Naive thymus-derived CD4-positive, alpha-beta T cell (primary cell): ENCODE measurements around the gene COL5A1. TPM values are rescaled to one million over a fixed set of nuclear protein-coding genes. Genes with fewer than 3 reads are reported as not detected.

Experiments used
- ATAC-seq: fragments of 150-1000 bp; cut with Tn5 transposase; 2 replicates; pipeline ENCODE4 v1.10.0; 2021; ENCODE audit warnings: mild to moderate bottlenecking, moderate library complexity
- CTCF ChIA-PET: fragments of 350-600 bp; sonication (Branson Sonifier 250); formaldehyde crosslinking; loops from one replicate; lab custom pipeline; 2021; ENCODE audit warnings: antibody characterized with exemption; lab: Charles Lee
- POLR2A ChIA-PET: fragments of 350-600 bp; sonication (Branson Sonifier 250); formaldehyde crosslinking; loops from one replicate; lab custom pipeline; 2021; ENCODE audit warnings: antibody characterized with exemption, inconsistent platforms; lab: Charles Lee
- DNase-seq, 9 donors: peaks; one replicate each; pipeline versions ENCODE4 v3.0.0 to v3.0.0-alpha.2; 2020 to 2022; ENCODE audit warnings: mixed read lengths in 1 of 9
- H3K27ac ChIP-seq: one replicate; pipeline ENCODE4 v1.7.0; 2013; ENCODE audit warnings: mild to moderate bottlenecking, low read depth, low read length, moderate library complexity
- H3K27me3 ChIP-seq, 2 donors: one replicate each; pipeline ENCODE4 v1.7.0; 2013; ENCODE audit warnings: low read length in 2 of 2, mild to moderate bottlenecking in 2 of 2, moderate library complexity in 2 of 2; ENCODE audit not compliant: control insufficient read depth in 2 of 2, insufficient read depth in 2 of 2
- H3K36me3 ChIP-seq, 3 experiments: 1 replicate in 2 of 3; 2 replicates in 1 of 3; pipeline ENCODE4 v1.7.0; 2013; ENCODE audit warnings: low read length in 3 of 3, mild to moderate bottlenecking in 3 of 3, moderate library complexity in 1 of 3; ENCODE audit not compliant: insufficient read depth in 3 of 3, control insufficient read depth in 2 of 3
- H3K4me1 ChIP-seq, 2 donors: one replicate each; pipeline ENCODE4 v1.7.0; 2013; ENCODE audit warnings: low read length in 2 of 2, mild to moderate bottlenecking in 2 of 2, moderate library complexity in 1 of 2; ENCODE audit not compliant: control insufficient read depth in 2 of 2, insufficient read depth in 2 of 2
- H3K4me3 ChIP-seq: 2 replicates; pipeline ENCODE4 v1.7.0; 2013; ENCODE audit warnings: mild to moderate bottlenecking, low read length
- H3K9me3 ChIP-seq, 3 experiments: 1 replicate in 2 of 3; 2 replicates in 1 of 3; pipeline ENCODE4 v1.7.0; 2013; ENCODE audit warnings: low read length in 3 of 3; ENCODE audit not compliant: control insufficient read depth in 2 of 3
- H3K27ac Mint-ChIP-seq, 9 donors: one replicate each; pipeline ENCODE4 v1.8.0; 2020 to 2022; ENCODE audit warnings: mixed read lengths in 9 of 9, mild to moderate bottlenecking in 8 of 9, moderate library complexity in 5 of 9, inconsistent platforms in 2 of 9
- H3K27me3 Mint-ChIP-seq, 5 donors: one replicate each; pipeline ENCODE4 v1.8.0; 2021 to 2022; ENCODE audit warnings: mixed read lengths in 5 of 5, mild to moderate bottlenecking in 1 of 5
- H3K36me3 Mint-ChIP-seq, 5 donors: one replicate each; pipeline ENCODE4 v1.8.0; 2020 to 2022; ENCODE audit warnings: mixed read lengths in 5 of 5, mild to moderate bottlenecking in 3 of 5, inconsistent platforms in 1 of 5
- H3K4me1 Mint-ChIP-seq, 7 donors: one replicate each; pipeline ENCODE4 v1.8.0; 2020 to 2022; ENCODE audit warnings: mixed read lengths in 7 of 7, mild to moderate bottlenecking in 3 of 7, inconsistent platforms in 1 of 7
- H3K4me3 Mint-ChIP-seq, 10 donors: one replicate each; pipeline ENCODE4 v1.8.0; 2020 to 2022; ENCODE audit warnings: mild to moderate bottlenecking in 10 of 10, mixed read lengths in 10 of 10, moderate library complexity in 6 of 10, inconsistent platforms in 2 of 10
- H3K9me3 Mint-ChIP-seq, 11 donors: one replicate each; pipeline ENCODE4 v1.8.0; 2020 to 2022; ENCODE audit warnings: mixed read lengths in 11 of 11, mild to moderate bottlenecking in 4 of 11, inconsistent platforms in 1 of 11, moderate library complexity in 1 of 11
- intact Hi-C, 2 donors: fragments of 100-400 bp; cut with micrococcal nuclease; formaldehyde crosslinking; loops; one replicate each; pipeline ENCODE4 v1.15.1; 2023
- polyA plus RNA-seq, 2 donors: library from polyadenylated mRNA; unstranded; fragments of 300-500 nt; fragmentation: Illumina TruSeq; gene quantifications; one replicate each; pipeline ENCODE4 v1.2.3, GENCODE V29; 2021
- total RNA-seq, 6 experiments: library from RNA in 5 of 6; stranded (reverse) in 5 of 6; gene quantifications; 1 replicate in 5 of 6; 2 replicates in 1 of 6; pipeline ENCODE4 v1.2.3 and lab custom pipeline; 2021 to 2026

The COL5A1 gene
- total and polyA plus RNA-seq, 7 experiments from 2014 or later, result 0.16 to 0.56 (median 0.24) TPM; not detected in 2

- Histone ChIP-seq H3K36me3 (no peaks in the 10 kb centered on the region), H3K9me3 (no peaks in the 10 kb centered on the region), H3K4me3 (no peak overlapping the region), H3K4me1 (no peaks in the 10 kb centered on the region), H3K27ac (no peak overlapping the region), H3K27me3 (no peaks in the 10 kb centered on the region)
- ATAC-seq (no peak), DNase-seq (no peak)
- Mint-ChIP-seq H3K36me3 (no peaks in the 10 kb centered on the region), H3K27me3 (peaks cover 0 to 4% (median 0%) of the 10 kb centered on the region in 5 donors), H3K4me1 (peaks cover 0 to 2% (median 0%) of the 10 kb centered on the region in 7 donors), H3K4me3 (no peak overlapping the region), H3K9me3 (peaks cover 0 to 2% (median 0%) of the 10 kb centered on the region in 11 donors), H3K27ac (no peak overlapping the region)
- intact Hi-C loops, result no loop called here
- POLR2A ChIA-PET, result no interaction called here
- CTCF ChIA-PET, result no interaction called here
Observed at GRCh38 chr9:134630861-134631260, 10.7 kb upstream of the COL5A1 start.

- Mint-ChIP-seq H3K4me3 (no peak overlapping the region), H3K27ac (no peak overlapping the region), H3K9me3 (peaks cover 0 to 2% (median 0%) of the 10 kb centered on the region in 11 donors), H3K36me3 (no peaks in the 10 kb centered on the region), H3K27me3 (peaks cover 0 to 4% (median 0%) of the 10 kb centered on the region in 5 donors), H3K4me1 (peaks cover 0 to 2% (median 0%) of the 10 kb centered on the region in 7 donors)
- CTCF ChIA-PET, result no interaction called here
- H3K27me3 ChIP-seq, result no peaks in the 10 kb centered on the region
- H3K36me3 ChIP-seq, result no peaks in the 10 kb centered on the region
- H3K4me3 ChIP-seq, result no peak overlapping the region
- no peaks in the 10 kb centered on the region for H3K9me3 ChIP-seq
- H3K27ac ChIP-seq, result no peak overlapping the region
- ATAC-seq (no peak), DNase-seq (no peak)
- intact Hi-C loops, result no loop called here
- H3K4me1 ChIP-seq, result no peaks in the 10 kb centered on the region
- POLR2A ChIA-PET, result no interaction called here
Observed at GRCh38 chr9:134631881-134632280, 9.7 kb upstream of the COL5A1 start.

GRCh38 chr9:134632329-134632728 is 9.3 kb upstream of the COL5A1 start:
- no peaks in the 10 kb centered on the region for H3K9me3 ChIP-seq
- Mint-ChIP-seq H3K9me3 (peaks cover 0 to 2% (median 0%) of the 10 kb centered on the region in 11 donors), H3K27me3 (peaks cover 0 to 4% (median 0%) of the 10 kb centered on the region in 5 donors), H3K4me1 (peaks cover 0 to 2% (median 0%) of the 10 kb centered on the region in 7 donors), H3K27ac (no peak overlapping the region), H3K4me3 (no peak overlapping the region), H3K36me3 (no peaks in the 10 kb centered on the region)
- H3K4me1 ChIP-seq, result no peaks in the 10 kb centered on the region
- no peaks in the 10 kb centered on the region for H3K36me3 ChIP-seq
- POLR2A ChIA-PET, result no interaction called here
- CTCF ChIA-PET, result no interaction called here
- H3K4me3 ChIP-seq, result no peak overlapping the region
- H3K27me3 ChIP-seq, result no peaks in the 10 kb centered on the region
- DNase-seq, result no peak
- no peak for ATAC-seq
- no peak overlapping the region for H3K27ac ChIP-seq
- intact Hi-C loops, result no loop called here

GRCh38 chr9:134633362-134634142 is 8.1 kb upstream of the COL5A1 start:
- Mint-ChIP-seq H3K27ac (no peak overlapping the region), H3K27me3 (peaks cover 0 to 4% (median 0%) of the 10 kb centered on the region in 5 donors), H3K36me3 (no peaks in the 10 kb centered on the region), H3K4me3 (no peak overlapping the region), H3K9me3 (peaks cover 0 to 2% (median 0%) of the 10 kb centered on the region in 11 donors), H3K4me1 (peaks cover 0 to 2% (median 0%) of the 10 kb centered on the region in 7 donors)
- no peaks in the 10 kb centered on the region for H3K4me1 ChIP-seq
- no peaks in the 10 kb centered on the region for H3K9me3 ChIP-seq
- no peak overlapping the region for H3K27ac ChIP-seq
- ATAC-seq (no peak), DNase-seq (no peak)
- no peak overlapping the region for H3K4me3 ChIP-seq
- H3K36me3 ChIP-seq, result no peaks in the 10 kb centered on the region
- intact Hi-C loops, result no loop called here
- ChIA-PET POLR2A (no interaction called here), CTCF (no interaction called here)
- H3K27me3 ChIP-seq, result no peaks in the 10 kb centered on the region

- intact Hi-C loops, result no loop called here
- Histone ChIP-seq H3K4me3 (no peak overlapping the region), H3K27ac (no peak overlapping the region), H3K36me3 (no peaks in the 10 kb centered on the region), H3K27me3 (no peaks in the 10 kb centered on the region), H3K4me1 (no peaks in the 10 kb centered on the region), H3K9me3 (no peaks in the 10 kb centered on the region)
- peaks cover 0 to 2% (median 0%) of the 10 kb centered on the region in 11 donors for H3K9me3 Mint-ChIP-seq
- no peak for ATAC-seq
- peaks cover 0 to 2% (median 0%) of the 10 kb centered on the region in 7 donors for H3K4me1 Mint-ChIP-seq
- H3K4me3 Mint-ChIP-seq, result no peak overlapping the region
- peaks cover 0 to 9% (median 0%) of the 10 kb centered on the region in 5 donors for H3K27me3 Mint-ChIP-seq
- H3K36me3 Mint-ChIP-seq, result no peaks in the 10 kb centered on the region
- ChIA-PET CTCF (no interaction called here), POLR2A (no interaction called here)
- H3K27ac Mint-ChIP-seq, result no peak overlapping the region
- no peak for DNase-seq
Observed at GRCh38 chr9:134634176-134634575, 7.4 kb upstream of the COL5A1 start.

GRCh38 chr9:134634667-134635230 is 6.9 kb upstream of the COL5A1 start:
- no peak overlapping the region for H3K4me3 Mint-ChIP-seq
- no peak for DNase-seq
- no peak for ATAC-seq
- intact Hi-C loops, result no loop called here
- H3K27me3 Mint-ChIP-seq, result peaks cover 0 to 10% (median under 1%) of the 10 kb centered on the region in 5 donors
- CTCF ChIA-PET, result no interaction called here
- Histone ChIP-seq H3K36me3 (no peaks in the 10 kb centered on the region), H3K4me3 (no peak overlapping the region), H3K4me1 (no peaks in the 10 kb centered on the region), H3K27me3 (no peaks in the 10 kb centered on the region), H3K27ac (no peak overlapping the region), H3K9me3 (no peaks in the 10 kb centered on the region)
- H3K27ac Mint-ChIP-seq, result no peak overlapping the region
- peaks cover 0 to 2% (median 0%) of the 10 kb centered on the region in 7 donors for H3K4me1 Mint-ChIP-seq
- POLR2A ChIA-PET, result no interaction called here
- H3K36me3 Mint-ChIP-seq, result no peaks in the 10 kb centered on the region
- H3K9me3 Mint-ChIP-seq, result peaks cover 0 to 2% (median 0%) of the 10 kb centered on the region in 11 donors
